HepG2 (cell line): ENCODE results near the gene CPLX3. TPM values are rescaled to one million over a fixed set of nuclear protein-coding genes. Genes with fewer than 3 reads are reported as not detected.

ENCODE experiments used
- ATAC-seq: fragments of 200-7000 bp; cut with Tn5 transposase; 3 replicates; pipeline ENCODE4 v1.9.1; 2020; ENCODE audit warnings: mild to moderate bottlenecking, moderate library complexity
- BruUV-seq: library from RNA; stranded (reverse); fragments of 400-500 nt; replicated peaks from 2 replicates; lab custom pipeline; 2021; lab: Mats Ljungman, UMichigan
- CTCF ChIA-PET: fragments of 300-600 bp; formaldehyde crosslinking; extraction: SDS; loops from one replicate; lab custom pipeline; 2021; ENCODE audit warnings: low total read pairs, inconsistent platforms, low intra/inter-chr PET ratio; lab: Yijun Ruan, JAX
- POLR2A ChIA-PET: fragments of 350-600 bp; sonication (Branson Sonifier 250); formaldehyde crosslinking; loops from one replicate; lab custom pipeline; 2020; ENCODE audit warnings: antibody characterized with exemption, inconsistent platforms; lab: Yijun Ruan, JAX
- DNase-seq: peaks from one replicate; pipeline ENCODE4 v3.0.0-alpha.2; 2015; ENCODE audit warnings: low spot score
- FAIRE-seq: peaks from 3 replicates; lab custom pipeline; 2011; peaks lifted over from hg19 to GRCh38; lab: Jason Lieb, UNC
- H2AFZ ChIP-seq: one replicate; pipeline ENCODE4 v1.6.1; 2011; ENCODE audit warnings: low read length, inconsistent platforms
- H3K27ac ChIP-seq: fragments of 300-600 bp; 3 replicates; pipeline ENCODE4 v1.8.0; 2011; ENCODE audit warnings: mixed run types, mild to moderate bottlenecking, mixed read lengths, low read length, inconsistent platforms; ENCODE audit not compliant: insufficient read depth; ENCODE audit errors: extremely low read length
- H3K27me3 ChIP-seq, 2 experiments: fragments of 200-600 bp in 1 of 2; 2 replicates in 1 of 2; 3 replicates in 1 of 2; pipeline versions ENCODE4 v1.6.0 to v1.8.0; 2011; ENCODE audit warnings: low read length in 2 of 2, mild to moderate bottlenecking in 2 of 2, moderate library complexity in 2 of 2, inconsistent platforms in 1 of 2; ENCODE audit not compliant: insufficient read depth in 2 of 2, control insufficient read depth in 1 of 2
- H3K36me3 ChIP-seq, 2 experiments: fragments of 200-600 bp in 1 of 2; replicated peaks in 1 of 2; 2 replicates in 1 of 2; 3 replicates in 1 of 2; pipeline versions ENCODE4 v1.5.1 to v1.8.0; 2011; ENCODE audit warnings: low read length in 2 of 2, inconsistent platforms in 1 of 2; ENCODE audit not compliant: insufficient read depth in 2 of 2, control insufficient read depth in 1 of 2
- H3K4me1 ChIP-seq: 2 replicates; pipeline ENCODE4 v1.5.1; 2012; ENCODE audit warnings: low read length, inconsistent platforms; ENCODE audit not compliant: insufficient read depth
- H3K4me2 ChIP-seq: 2 replicates; pipeline ENCODE4 v1.6.0; 2011; ENCODE audit warnings: low read depth, low read length, inconsistent platforms
- H3K4me3 ChIP-seq, 3 experiments: fragments of 200-600 bp in 1 of 3; sonication (generic), shearing (Covaris generic) in 1 of 3; replicated peaks in 1 of 3; 2 replicates each; pipeline ENCODE4 v1.5.1; 2011 to 2016; ENCODE audit warnings: low read length in 3 of 3, inconsistent platforms in 2 of 3, low read depth in 2 of 3, mild to moderate bottlenecking in 2 of 3, control low read depth in 1 of 3, mixed read lengths in 1 of 3; ENCODE audit not compliant: insufficient read depth in 1 of 3
- H3K79me2 ChIP-seq: one replicate; pipeline ENCODE4 v1.6.1; 2011; ENCODE audit warnings: low read length, inconsistent platforms; ENCODE audit not compliant: insufficient read depth
- H3K9ac ChIP-seq: 2 replicates; pipeline ENCODE4 v1.6.0; 2011; ENCODE audit warnings: mild to moderate bottlenecking, low read depth, low read length, inconsistent platforms; ENCODE audit not compliant: insufficient read depth
- H3K9me3 ChIP-seq: 2 replicates; pipeline ENCODE4 v1.5.1; 2012; ENCODE audit warnings: mild to moderate bottlenecking, low read length
- H4K20me1 ChIP-seq: 2 replicates; pipeline ENCODE4 v1.6.0; 2011; ENCODE audit warnings: inconsistent platforms, mild to moderate bottlenecking, low read length, moderate library complexity; ENCODE audit not compliant: insufficient read depth
- CBX1 ChIP-seq: IDR thresholded peaks from one replicate; pipeline ENCODE4 v1.6.1; 2016; ENCODE audit warnings: antibody characterized with exemption, low read depth
- ELF4 ChIP-seq: sonication (generic); formaldehyde crosslinking; IDR thresholded peaks from 2 replicates; pipeline ENCODE4 v1.5.0; 2020; ENCODE audit warnings: missing genetic modification reagents, mild to moderate bottlenecking, moderate library complexity, borderline replicate concordance
- ESRRA ChIP-seq: sonication (generic); formaldehyde crosslinking; IDR thresholded peaks from 2 replicates; pipeline ENCODE4 v1.5.1; 2020; ENCODE audit warnings: mild to moderate bottlenecking, low read depth, missing genetic modification reagents
- HMGXB4 ChIP-seq, 2 experiments: sonication (generic) in 1 of 2; formaldehyde crosslinking in 1 of 2; IDR thresholded peaks; 2 replicates each; pipeline versions ENCODE4 v1.4.0 to v1.6.1; 2018 to 2020; ENCODE audit warnings: missing genetic modification reagents in 2 of 2, borderline replicate concordance in 1 of 2, low read depth in 1 of 2, mild to moderate bottlenecking in 1 of 2, missing biosample characterization in 1 of 2
- NR2F2 ChIP-seq: IDR thresholded peaks from 2 replicates; pipeline ENCODE4 v1.6.1; 2012; ENCODE audit warnings: low read depth, inconsistent platforms, borderline replicate concordance
- ZBTB4 ChIP-seq: sonication (generic); formaldehyde crosslinking; IDR thresholded peaks from 2 replicates; pipeline ENCODE4 v1.4.0; 2020; ENCODE audit warnings: missing genetic modification reagents, mild to moderate bottlenecking, borderline replicate concordance
- ZNF263 ChIP-seq: sonication (generic); formaldehyde crosslinking; IDR thresholded peaks from 2 replicates; pipeline ENCODE4 v1.4.0; 2020; ENCODE audit warnings: missing genetic modification reagents
- WGBS: methylation state at CpG from one replicate; pipeline ENCODE4 v1.1.6; 2017; ENCODE audit warnings: low lambda C conversion rate; 5-methylcytosine and 5-hydroxymethylcytosine counted together
- in situ Hi-C: cut with HindIII; loops from 2 replicates; pipeline ENCODE4 v1.10.0; 2017; ENCODE audit warnings: low pct_unique_long_range_greater_than_20kb; ENCODE audit not compliant: extremely low pct_ligation_motif_present
- intact Hi-C: fragments of 100-400 bp; cut with micrococcal nuclease; formaldehyde crosslinking; loops from one replicate; pipeline ENCODE4 v1.10.0; 2022; ENCODE audit not compliant: unreplicated experiment
- polyA plus RNA-seq, 8 experiments: library from polyadenylated mRNA; depleted of rRNA in 3 of 8; stranded (reverse) in 7 of 8; unstranded in 1 of 8; fragments of >200 nt; fragmentation: Illumina TruSeq in 4 of 8; extraction: Trizol in 4 of 8; gene quantifications; 2 replicates each; pipeline versions ENCODE4 v1.2.1 to v1.2.3, GENCODE V29; 2011 to 2016; ENCODE audit warnings: low read depth in 4 of 8, missing spikeins in 1 of 8, mixed read lengths in 1 of 8; ENCODE audit not compliant: insufficient read depth in 1 of 8
- total RNA-seq, 5 experiments: library from RNA; depleted of rRNA; stranded (reverse); fragments of >200 nt; fragmentation: Illumina TruSeq; extraction: Trizol; gene quantifications; 2 replicates each; pipeline ENCODE4 v1.2.3, GENCODE V29; 2016; ENCODE audit warnings: low read depth in 1 of 5
- TF ChIP-seq, protein P1 (sequence below): IDR thresholded peaks from 2 replicates; pipeline ENCODE4 v1.4.0; 2020; ENCODE audit warnings: mild to moderate bottlenecking, missing genetic modification reagents
- TF ChIP-seq, protein P2 (sequence below): sonication (generic); formaldehyde crosslinking; IDR thresholded peaks from 2 replicates; pipeline ENCODE4 v1.4.0; 2020; ENCODE audit warnings: mild to moderate bottlenecking, missing genetic modification reagents

CPLX3 gene
- total and polyA plus RNA-seq, 2 of the 13 experiments (the other 11 are each of a cell fraction or from before 2014, with no cell fraction given), result not detected

- TF ChIP-seq, protein P1, sequence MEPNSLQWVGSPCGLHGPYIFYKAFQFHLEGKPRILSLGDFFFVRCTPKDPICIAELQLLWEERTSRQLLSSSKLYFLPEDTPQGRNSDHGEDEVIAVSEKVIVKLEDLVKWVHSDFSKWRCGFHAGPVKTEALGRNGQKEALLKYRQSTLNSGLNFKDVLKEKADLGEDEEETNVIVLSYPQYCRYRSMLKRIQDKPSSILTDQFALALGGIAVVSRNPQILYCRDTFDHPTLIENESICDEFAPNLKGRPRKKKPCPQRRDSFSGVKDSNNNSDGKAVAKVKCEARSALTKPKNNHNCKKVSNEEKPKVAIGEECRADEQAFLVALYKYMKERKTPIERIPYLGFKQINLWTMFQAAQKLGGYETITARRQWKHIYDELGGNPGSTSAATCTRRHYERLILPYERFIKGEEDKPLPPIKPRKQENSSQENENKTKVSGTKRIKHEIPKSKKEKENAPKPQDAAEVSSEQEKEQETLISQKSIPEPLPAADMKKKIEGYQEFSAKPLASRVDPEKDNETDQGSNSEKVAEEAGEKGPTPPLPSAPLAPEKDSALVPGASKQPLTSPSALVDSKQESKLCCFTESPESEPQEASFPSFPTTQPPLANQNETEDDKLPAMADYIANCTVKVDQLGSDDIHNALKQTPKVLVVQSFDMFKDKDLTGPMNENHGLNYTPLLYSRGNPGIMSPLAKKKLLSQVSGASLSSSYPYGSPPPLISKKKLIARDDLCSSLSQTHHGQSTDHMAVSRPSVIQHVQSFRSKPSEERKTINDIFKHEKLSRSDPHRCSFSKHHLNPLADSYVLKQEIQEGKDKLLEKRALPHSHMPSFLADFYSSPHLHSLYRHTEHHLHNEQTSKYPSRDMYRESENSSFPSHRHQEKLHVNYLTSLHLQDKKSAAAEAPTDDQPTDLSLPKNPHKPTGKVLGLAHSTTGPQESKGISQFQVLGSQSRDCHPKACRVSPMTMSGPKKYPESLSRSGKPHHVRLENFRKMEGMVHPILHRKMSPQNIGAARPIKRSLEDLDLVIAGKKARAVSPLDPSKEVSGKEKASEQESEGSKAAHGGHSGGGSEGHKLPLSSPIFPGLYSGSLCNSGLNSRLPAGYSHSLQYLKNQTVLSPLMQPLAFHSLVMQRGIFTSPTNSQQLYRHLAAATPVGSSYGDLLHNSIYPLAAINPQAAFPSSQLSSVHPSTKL (CRISPR knock-in tag), result no peak
These were observed 10.4 kb downstream of the CPLX3 start (continued) for GRCh38 chr15:74836846-74837245.

DNA sequence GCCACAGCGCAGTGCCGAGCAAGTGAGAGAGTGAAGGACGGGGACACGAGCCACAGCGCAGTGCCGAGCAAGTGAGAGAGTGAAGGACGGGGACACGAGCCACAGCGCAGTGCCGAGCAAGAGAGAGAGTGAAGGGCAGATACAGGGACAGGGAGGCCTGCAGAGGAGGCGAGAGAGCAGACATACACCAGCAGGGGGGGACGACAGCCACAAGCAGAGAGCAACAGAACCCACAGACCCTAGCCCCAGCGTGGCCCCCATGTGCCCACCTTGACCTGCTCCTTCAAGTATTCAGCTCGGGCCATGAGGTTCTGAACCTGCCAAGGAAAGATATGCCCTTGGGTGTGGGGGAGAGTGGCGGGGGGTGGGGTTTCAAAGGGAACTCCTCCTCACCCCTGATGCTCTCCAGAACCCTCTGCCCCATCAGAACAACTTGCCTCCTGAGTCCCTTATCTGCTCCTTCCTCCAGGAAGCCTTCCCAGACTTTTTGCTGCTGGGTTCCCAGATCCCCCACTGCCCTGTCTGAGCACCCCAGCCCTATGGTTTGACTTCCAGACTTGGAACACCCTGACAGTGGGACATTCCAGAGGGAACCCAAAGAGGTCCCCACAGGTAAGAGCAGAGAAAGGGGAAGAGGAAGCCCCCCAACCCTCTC, 11.2 kb downstream of the CPLX3 start:
- in situ Hi-C loops (no loop called here), intact Hi-C loops (no loop called here)
- FAIRE-seq (no peak), ATAC-seq (no peak), DNase-seq (no peak)
- ChIA-PET POLR2A (no interaction called here), CTCF (interaction anchor here (1.2 kb wide), 1 partner anchor 113 kb away, joined by 4 read pairs; no protein-coding TSS in a partner anchor)
- no TSS peak for BruUV-seq
- Histone ChIP-seq H3K9me3 (no peaks in the 10 kb centered on the region), H3K27me3 (peaks cover 0 to under 1% of the 10 kb centered on the region in 2 experiments; a peak in 1 of 5 replicates), H3K27ac (no peak overlapping the region), H3K4me1 (peaks cover 29% of the 10 kb centered on the region), H3K4me3 (no peak overlapping the region), H2AFZ (no peak overlapping the region), H3K36me3 (peaks cover 2 to 3% of the 10 kb centered on the region in 2 experiments; a peak in 1 of 5 replicates), H3K79me2 (no peaks in the 10 kb centered on the region), H3K9ac (no peak overlapping the region), H3K4me2 (no peak overlapping the region), H4K20me1 (no peaks in the 10 kb centered on the region)
- 92% methylated on average over 13 of the region's 15 CpGs for WGBS
- TF ChIP-seq ELF4 (CRISPR knock-in tag) (no peak), CBX1 (no peak), HMGXB4 (CRISPR knock-in tag; IDR thresholded peaks at IDR 0.05; ENCODE audit: borderline replicate concordance in 1 of 2, low read depth in 1 of 2) (no peak), NR2F2 (no peak), ESRRA (CRISPR knock-in tag) (no peak), ZBTB4 (CRISPR knock-in tag) (no peak), ZNF263 (CRISPR knock-in tag) (no peak)
- TF ChIP-seq, protein P2, sequence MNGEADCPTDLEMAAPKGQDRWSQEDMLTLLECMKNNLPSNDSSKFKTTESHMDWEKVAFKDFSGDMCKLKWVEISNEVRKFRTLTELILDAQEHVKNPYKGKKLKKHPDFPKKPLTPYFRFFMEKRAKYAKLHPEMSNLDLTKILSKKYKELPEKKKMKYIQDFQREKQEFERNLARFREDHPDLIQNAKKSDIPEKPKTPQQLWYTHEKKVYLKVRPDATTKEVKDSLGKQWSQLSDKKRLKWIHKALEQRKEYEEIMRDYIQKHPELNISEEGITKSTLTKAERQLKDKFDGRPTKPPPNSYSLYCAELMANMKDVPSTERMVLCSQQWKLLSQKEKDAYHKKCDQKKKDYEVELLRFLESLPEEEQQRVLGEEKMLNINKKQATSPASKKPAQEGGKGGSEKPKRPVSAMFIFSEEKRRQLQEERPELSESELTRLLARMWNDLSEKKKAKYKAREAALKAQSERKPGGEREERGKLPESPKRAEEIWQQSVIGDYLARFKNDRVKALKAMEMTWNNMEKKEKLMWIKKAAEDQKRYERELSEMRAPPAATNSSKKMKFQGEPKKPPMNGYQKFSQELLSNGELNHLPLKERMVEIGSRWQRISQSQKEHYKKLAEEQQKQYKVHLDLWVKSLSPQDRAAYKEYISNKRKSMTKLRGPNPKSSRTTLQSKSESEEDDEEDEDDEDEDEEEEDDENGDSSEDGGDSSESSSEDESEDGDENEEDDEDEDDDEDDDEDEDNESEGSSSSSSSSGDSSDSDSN (CRISPR knock-in tag), result no peak
